ENCODE measurements around the gene FTCDNL1. TPM values are rescaled to one million over a fixed set of nuclear protein-coding genes. Genes with fewer than 3 reads are reported as not detected.

Gene FTCDNL1
- total and polyA plus RNA-seq, 9 of the 15 experiments (the other 6 are each of a cell fraction or from before 2014, with no cell fraction given), result 0.13 to 0.58 (median 0.32) TPM

- TF ChIP-seq REST (IDR thresholded peaks at IDR 0.05; ENCODE audit: borderline replicate concordance) (no peak), REST (CRISPR knock-in tag; IDR thresholded peaks at IDR 0.05; ENCODE audit: low read depth) (no peak), GMEB1 (CRISPR knock-in tag; IDR thresholded peaks at IDR 0.05) (no peak), ZKSCAN3 (CRISPR knock-in tag; IDR thresholded peaks at IDR 0.05) (no peak), HMG20A (CRISPR knock-in tag; conservative IDR thresholded peaks at IDR 0.05) (no peak)
These were observed 137.2 kb downstream of the FTCDNL1 start (continued) for GRCh38 chr2:199713746-199714145.

Measured in K562 (cell line).